Pulmonary artery endothelial cell (primary cell): ENCODE measurements around the gene ARID3C. TPM values are rescaled to one million over a fixed set of nuclear protein-coding genes. Genes with fewer than 3 reads are reported as not detected.

Experiments used
- DNase-seq: peaks from one replicate; pipeline ENCODE4 v3.0.0-alpha.2; 2011; ENCODE audit warnings: low read depth, low spot score
- total RNA-seq: library from RNA; depleted of rRNA; stranded (reverse); fragments of >200 nt; gene quantifications from 2 replicates; pipeline ENCODE4 v1.2.3, GENCODE V29; 2014

The ARID3C gene
- total RNA-seq, 1 donor from 2014 or later, result 0.13 TPM

DNA sequence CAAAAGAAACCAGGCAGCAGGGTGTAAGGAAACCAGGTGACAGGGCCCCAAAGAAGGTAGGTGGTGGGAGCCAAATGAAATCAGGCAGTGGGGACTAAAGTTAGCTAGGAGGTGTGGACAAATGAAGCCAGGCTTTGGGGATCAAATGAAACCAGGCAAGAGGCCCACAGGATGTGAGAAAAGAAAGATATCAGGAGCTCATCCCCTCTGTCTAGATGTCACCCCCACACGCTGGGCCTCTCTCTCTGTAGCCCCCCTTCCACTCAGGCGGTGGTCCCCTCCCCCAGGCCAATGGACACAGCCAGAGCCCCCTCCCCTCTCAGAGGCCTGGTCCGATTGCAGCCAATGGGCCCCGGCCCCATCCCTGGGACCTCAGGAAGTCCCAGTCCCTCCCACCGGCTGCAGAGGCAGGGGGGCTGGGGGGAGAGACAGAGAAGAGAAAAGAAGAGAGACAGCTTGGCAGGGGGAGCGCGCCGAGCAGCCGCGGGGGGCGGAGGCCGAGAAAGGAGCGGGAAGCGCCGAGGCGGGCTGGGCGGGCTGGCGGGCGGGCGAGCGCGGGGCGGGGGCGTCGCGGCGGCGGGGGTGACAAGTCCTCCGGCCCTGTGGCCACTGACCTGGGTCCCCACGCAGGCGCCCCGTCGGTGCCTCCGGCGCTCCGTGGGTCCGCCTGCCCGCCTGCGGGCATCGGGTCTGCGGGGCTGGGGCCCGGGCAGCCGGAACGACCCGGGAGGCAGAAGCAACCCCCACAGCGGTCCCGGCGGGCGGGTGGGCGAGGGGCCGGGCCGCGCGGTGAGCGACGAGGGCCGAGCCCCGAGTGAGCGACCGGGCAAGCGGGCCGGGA, 51.2 kb downstream of the ARID3C start:
- DNase-seq, result no peak

DNA sequence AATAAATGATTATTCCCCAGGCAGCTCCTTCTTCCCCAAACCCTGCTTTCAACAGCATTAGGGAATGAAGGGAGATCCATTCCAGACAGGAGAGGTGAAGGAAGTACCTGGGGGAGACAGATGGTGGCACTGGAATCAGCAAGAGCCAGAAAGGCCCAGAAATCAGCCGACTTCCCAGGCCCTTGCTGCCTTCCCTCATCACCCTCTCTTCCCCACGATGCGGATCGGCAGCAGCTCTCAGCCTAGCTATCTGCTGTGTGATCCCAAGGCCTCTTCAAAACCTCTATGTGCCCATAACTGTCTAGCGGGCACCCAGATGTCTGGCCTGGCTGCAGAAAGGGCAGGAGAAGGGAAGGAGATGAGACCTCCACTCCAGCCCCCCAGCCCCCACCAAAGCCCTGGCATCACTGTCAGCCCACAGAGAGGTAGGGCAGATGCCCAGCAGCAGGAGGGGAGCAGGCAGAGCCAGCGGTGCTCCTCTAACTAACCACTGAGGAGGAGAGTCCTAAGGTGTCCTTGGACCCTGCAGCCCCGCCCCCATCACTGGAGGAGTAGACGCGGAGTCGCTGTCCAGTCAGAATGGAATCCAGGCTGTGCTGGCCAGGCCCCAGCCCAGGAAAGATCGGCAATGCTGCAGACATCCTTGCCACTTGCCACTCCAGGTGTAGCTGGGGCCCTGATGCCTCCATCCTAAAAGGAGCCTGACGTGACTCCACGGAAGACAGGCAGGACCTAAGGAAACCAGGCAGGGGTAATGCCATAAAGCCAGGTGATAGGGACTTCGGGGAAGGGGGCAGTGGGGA, 52.1 kb downstream of the ARID3C start:
- no peak for DNase-seq

DNA sequence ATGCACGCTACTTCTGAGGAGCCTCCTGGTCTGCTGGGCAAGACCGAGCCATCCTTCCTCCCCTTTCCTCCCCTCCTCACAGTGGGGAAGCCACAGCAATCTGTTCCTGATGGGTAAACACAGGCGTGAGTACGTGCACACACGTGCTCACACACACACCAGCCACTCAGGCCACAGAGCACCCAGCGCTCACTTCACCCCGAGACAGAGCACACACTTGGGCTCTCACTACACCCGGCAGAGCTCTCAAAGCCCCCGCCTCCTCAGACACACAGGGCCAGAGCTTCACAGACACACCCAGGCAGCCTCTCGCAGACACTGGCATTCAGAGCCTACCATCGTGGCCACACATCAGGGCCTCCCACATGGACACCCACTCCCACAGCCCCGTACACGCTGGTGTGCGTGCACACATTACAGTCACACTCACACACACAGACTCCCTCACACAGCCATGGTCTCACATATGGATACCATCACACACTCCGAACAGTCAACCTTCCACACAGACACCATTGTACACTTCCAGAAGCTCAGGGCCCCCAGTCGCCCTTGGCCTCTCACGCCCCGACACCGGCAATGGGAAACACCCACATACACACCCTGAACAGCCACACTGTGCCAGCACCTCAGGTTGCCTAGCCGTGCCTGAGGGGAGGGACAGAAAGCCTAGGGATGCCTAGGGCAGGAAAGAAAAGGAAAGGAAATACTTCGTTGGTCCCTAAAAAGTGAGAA, 52.8 kb downstream of the ARID3C start:
- no peak for DNase-seq

DNA sequence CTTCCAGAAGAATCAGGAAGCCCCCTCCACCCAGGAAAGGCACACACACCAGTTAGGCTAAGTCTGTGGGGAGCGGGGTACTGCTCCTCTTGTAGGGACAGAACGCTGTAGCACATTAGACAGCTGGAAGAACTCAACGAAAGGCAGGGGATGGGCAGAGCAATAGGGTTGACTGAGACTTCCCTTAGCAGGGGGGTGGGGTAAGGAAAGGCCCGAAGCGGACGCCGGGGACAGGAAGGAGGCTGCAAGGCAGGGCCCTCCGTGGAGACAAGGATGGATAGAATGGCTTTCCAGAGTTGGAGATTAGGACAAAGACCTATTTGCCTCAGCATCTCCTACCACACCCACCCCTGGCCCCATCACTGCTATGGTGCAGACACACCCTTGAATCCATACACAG, 53.6 kb downstream of the ARID3C start:
- no peak for DNase-seq

DNA sequence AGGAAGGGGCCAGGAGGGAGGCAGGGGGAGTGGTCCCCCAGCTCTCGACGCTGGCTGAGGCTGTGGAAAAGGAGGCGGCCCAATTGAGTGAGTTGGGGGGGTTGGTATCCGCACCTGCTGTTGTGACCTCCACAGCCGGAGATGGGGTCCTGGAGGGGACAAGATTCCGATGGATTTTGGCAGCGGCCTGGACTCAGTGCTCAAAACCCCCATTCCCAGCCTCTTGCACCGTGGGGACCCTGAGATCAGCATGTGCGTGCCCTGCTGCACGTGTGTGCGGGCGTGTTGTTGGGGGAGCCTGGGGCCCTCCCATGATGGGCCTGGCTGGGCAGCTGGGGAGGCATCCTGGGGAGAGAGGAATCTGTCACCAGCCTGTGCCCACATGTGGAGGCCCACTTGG, 54.3 kb downstream of the ARID3C start:
- DNase-seq, result no peak

DNA sequence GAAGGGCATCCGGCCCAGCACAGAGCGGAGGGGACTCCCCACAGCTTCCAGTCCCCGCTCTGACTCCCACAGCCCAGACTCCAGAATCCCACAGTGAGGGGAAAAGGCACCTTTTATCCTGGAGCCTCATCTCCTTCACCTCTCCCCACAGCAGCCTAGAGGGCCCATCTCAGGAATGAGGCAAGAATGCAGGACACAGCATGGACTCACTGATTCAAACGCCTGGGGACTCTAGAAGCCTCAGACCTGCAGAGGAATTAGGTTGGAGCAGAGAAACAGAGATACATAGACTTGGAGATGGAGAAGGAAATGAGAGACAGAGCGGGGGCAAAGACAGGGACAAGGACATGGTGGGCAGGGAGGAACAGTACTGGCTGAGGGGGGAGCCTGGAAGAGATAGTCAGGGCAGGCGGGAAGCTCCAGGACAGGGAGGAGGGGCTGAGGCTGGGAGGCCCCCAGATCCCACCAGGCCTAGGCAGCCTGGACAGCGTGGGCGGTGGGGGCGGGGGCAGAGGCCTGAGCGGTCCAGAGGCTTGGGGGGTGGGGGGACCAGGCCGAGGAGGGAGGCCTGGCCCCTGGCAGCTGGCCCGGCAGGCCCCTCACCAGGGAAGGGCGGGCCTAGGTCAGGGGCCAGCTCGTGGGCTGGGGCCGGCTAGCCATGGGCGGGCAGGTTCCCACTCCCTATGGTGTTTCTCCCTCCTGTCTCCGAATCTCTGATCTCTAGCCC, 55.1 kb downstream of the ARID3C start:
- DNase-seq, result no peak

DNA sequence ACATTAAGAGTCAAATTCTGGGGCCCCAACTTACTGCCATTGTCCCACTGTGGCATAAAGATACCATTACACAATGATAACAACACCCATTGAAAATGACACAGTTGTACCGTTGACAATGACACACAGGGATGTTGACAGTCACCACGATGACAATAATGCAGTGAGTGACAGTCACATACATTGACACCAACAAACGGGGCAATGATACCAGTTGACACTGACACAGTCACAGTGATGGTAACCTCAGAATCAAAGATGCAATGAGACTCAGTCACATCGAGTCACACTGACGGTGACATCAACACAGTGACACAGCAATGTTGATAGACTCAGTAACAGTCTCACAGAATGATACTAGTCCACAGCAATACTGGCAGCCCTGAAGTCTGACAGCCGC, 56.2 kb downstream of the ARID3C start:
- DNase-seq, result no peak

DNA sequence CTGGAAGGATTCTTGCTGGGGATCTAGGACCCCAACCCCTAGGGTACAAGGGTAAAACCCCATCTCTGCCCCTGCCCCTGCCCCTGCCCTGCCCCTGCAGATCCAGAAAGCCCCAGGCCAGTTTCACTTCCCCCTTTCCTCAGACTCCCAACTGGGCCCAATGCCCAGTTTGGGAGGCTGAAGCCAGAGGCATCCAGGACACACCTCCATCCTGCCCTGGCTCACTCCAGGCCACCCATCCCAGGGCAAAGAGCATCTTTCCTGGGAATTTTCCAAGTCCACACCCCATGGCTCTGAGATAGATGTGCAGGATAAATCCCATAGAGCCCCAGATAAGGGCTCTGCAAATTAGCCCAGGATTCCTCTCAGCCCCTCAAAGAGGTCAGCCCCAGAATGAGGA, 56.8 kb downstream of the ARID3C start:
- no peak for DNase-seq

DNA sequence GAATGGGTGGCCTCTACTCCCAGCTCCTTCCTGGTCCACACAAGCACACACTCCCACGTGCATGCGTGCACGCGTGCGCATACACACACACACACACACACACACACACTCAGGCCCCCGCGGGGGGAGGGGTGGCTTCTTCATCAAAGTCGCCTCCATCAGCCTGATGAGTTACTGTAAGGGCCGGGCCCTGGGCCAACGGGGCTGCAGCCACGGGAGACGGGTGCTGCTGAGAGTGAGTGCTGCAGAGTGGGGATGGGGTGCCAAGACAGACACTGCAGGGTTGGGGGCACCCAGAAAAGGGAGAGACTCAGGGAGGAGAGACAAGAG, 57.4 kb downstream of the ARID3C start:
- DNase-seq, result no peak

Other genes starting within 250 kb of the ARID3C start
- gene FAM219A, start 170.5 kb downstream of the ARID3C start, total RNA-seq, result 11.1 and 11.6 TPM in 2 replicates
- not detected in 2 replicates for gene DNAI1, start 170.3 kb downstream of the ARID3C start, total RNA-seq
- gene ENHO, start 106.1 kb downstream of the ARID3C start, total RNA-seq, result 0.07 TPM in 1 of 2 replicates, not detected in the other
- not detected in 2 replicates for gene CNTFR, start 39.3 kb downstream of the ARID3C start, total RNA-seq
- gene RPP25L, start 17.0 kb downstream of the ARID3C start, total RNA-seq, result 20.1 and 22.4 TPM in 2 replicates
- gene DCTN3, start 8.6 kb downstream of the ARID3C start, total RNA-seq, result 101 and 107 TPM in 2 replicates
- gene SIGMAR1, start 8.7 kb upstream of the ARID3C start, total RNA-seq, result 59.9 and 66.2 TPM in 2 replicates
- gene GALT, start 17.6 kb upstream of the ARID3C start, total RNA-seq, result 26.7 and 29.1 TPM in 2 replicates
- 6.3 and 6.5 TPM in 2 replicates for gene IL11RA, start 23.1 kb upstream of the ARID3C start, total RNA-seq
- 0.14 TPM in 1 of 2 replicates, not detected in the other for gene CCL27, start 33.6 kb upstream of the ARID3C start, total RNA-seq
- gene CCL19, start 62.2 kb upstream of the ARID3C start, total RNA-seq, result not detected in 2 replicates
- gene CCL21, start 81.1 kb upstream of the ARID3C start, total RNA-seq, result not detected in 2 replicates